GM12891 (cell line): ENCODE data around the gene USP37. TPM values are rescaled to one million over a fixed set of nuclear protein-coding genes. Genes with fewer than 3 reads are reported as not detected.
A peak's percentile ranks its signal among the peaks of the same experiment; 100 is the strongest.

Experiments used
- DNase-seq: peaks from one replicate; pipeline ENCODE4 v3.0.0; 2011; ENCODE audit warnings: low spot score; ENCODE audit not compliant: insufficient read length
- FAIRE-seq: peaks from 2 replicates; lab custom pipeline; 2011; peaks lifted over from hg19 to GRCh38; lab: Jason Lieb, UNC
- PAX5 ChIP-seq: IDR thresholded peaks from 2 replicates; pipeline ENCODE4 v1.6.1; 2011; ENCODE audit warnings: low read length, moderate library complexity, mild to moderate bottlenecking; ENCODE audit not compliant: insufficient read depth, severe bottlenecking
- POLR2A ChIP-seq: IDR thresholded peaks from 2 replicates; pipeline ENCODE4 v1.6.1; 2011; ENCODE audit warnings: low read depth, low read length, control low read depth
- POLR2AphosphoS5 ChIP-seq: IDR thresholded peaks from 2 replicates; pipeline ENCODE4 v1.6.1; 2011; ENCODE audit warnings: low read depth, low read length, control low read depth
- POU2F2 ChIP-seq: IDR thresholded peaks from 2 replicates; pipeline ENCODE4 v1.6.1; 2011; ENCODE audit warnings: low read depth, mild to moderate bottlenecking, control low read depth, low read length, moderate library complexity
- SPI1 ChIP-seq: IDR thresholded peaks from 2 replicates; pipeline ENCODE4 v1.6.1; 2011; ENCODE audit warnings: low read depth, low read length, control low read depth
- TAF1 ChIP-seq: IDR thresholded peaks from 2 replicates; pipeline ENCODE4 v1.6.1; 2011; ENCODE audit warnings: low read depth, low read length, control low read depth
- polyA plus RNA-seq: library from polyadenylated mRNA; unstranded; fragments of >200 nt; gene quantifications from one replicate; pipeline ENCODE4 v1.2.1, GENCODE V29; 2012; ENCODE audit warnings: low read depth, missing spikeins, inconsistent platforms; ENCODE audit not compliant: missing spikeins

USP37 gene, protein sequence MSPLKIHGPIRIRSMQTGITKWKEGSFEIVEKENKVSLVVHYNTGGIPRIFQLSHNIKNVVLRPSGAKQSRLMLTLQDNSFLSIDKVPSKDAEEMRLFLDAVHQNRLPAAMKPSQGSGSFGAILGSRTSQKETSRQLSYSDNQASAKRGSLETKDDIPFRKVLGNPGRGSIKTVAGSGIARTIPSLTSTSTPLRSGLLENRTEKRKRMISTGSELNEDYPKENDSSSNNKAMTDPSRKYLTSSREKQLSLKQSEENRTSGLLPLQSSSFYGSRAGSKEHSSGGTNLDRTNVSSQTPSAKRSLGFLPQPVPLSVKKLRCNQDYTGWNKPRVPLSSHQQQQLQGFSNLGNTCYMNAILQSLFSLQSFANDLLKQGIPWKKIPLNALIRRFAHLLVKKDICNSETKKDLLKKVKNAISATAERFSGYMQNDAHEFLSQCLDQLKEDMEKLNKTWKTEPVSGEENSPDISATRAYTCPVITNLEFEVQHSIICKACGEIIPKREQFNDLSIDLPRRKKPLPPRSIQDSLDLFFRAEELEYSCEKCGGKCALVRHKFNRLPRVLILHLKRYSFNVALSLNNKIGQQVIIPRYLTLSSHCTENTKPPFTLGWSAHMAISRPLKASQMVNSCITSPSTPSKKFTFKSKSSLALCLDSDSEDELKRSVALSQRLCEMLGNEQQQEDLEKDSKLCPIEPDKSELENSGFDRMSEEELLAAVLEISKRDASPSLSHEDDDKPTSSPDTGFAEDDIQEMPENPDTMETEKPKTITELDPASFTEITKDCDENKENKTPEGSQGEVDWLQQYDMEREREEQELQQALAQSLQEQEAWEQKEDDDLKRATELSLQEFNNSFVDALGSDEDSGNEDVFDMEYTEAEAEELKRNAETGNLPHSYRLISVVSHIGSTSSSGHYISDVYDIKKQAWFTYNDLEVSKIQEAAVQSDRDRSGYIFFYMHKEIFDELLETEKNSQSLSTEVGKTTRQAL
- polyA plus RNA-seq = 3.8 TPM

DNA sequence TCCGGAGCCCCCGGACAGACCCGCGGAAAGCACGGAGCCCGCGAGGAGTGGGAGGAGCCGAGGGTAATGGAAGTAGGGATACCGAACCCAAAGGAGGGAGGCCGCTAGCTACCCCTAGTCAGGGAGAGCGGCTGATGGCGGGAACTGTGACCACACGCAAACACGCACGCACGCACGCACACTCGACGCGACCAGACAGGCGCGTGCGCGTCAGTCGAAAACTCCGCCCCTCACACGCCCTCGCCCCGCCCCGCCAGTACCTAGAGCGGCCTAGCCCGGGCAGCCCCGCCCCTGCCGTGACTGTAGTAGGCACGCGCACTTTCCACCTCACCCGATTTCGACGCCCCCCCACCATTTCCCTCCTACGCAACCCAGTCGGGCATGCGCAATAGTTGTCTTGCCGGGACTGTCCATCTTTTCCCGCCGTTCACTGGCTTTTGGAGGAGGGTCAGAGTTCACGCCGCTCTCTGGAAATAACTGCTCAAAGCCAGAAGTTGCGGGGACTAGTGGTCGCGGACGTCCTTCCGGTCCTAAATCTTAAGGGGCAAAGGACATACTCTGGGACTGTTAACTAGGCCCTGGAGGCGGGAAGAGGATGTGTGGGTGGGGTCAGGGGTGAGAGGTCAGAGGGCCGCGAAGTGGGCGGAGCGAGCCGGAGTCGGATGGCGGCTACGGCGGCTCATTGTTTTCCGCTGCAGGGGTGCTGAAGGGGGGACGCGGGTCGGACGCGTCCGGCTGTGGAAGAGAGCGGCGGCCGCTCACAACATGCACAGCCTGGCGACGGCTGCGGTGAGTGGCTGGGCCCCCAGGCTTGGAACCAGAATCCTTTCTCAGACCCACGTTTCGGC is at the start of gene USP37, which contains the start of gene CNOT9:
Gene USP37 (minus strand): TSS at position 162 of the 848 bp plus-strand sequence. CDS start 9,698 bp downstream, outside the sequence.
Gene CNOT9 (plus strand): TSS at position 650 of the 848 bp plus-strand sequence. CDS start 116 bp downstream, at position 766.
- TF ChIP-seq POLR2A (peak; percentile 82), POU2F2 (no peak; the same call in 1 of the 2 replicates), PAX5 (no peak), POLR2AphosphoS5 (peak; percentile 82), TAF1 (peak; percentile 81)
- FAIRE-seq (peak; percentile 99), DNase-seq (peak; percentile 84)

DNA sequence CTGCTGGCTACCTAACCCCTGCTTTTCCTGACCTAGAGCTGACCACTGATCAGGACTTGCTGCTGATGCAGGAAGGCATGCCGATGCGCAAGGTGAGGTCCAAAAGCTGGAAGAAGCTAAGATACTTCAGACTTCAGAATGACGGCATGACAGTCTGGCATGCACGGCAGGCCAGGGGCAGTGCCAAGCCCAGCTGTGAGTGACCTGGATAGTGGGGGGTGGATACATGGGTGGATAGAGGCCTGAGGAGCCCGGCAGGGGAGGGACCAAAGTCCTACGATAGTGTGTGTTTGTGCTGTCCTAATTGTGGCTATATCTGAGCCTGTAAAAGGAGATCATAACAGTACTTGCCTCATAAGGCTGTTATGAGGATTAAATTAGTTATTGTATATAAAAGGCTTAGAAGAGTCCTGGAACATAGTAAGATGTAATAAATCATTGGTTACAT is 47.7 kb upstream of the USP37 start:
- TF ChIP-seq POLR2AphosphoS5 = no peak
- TF ChIP-seq SPI1 = no peak
- TF ChIP-seq PAX5 = no peak
- TF ChIP-seq POU2F2 = no peak
- TF ChIP-seq TAF1 = no peak
- no peak for FAIRE-seq
- no peak for DNase-seq

DNA sequence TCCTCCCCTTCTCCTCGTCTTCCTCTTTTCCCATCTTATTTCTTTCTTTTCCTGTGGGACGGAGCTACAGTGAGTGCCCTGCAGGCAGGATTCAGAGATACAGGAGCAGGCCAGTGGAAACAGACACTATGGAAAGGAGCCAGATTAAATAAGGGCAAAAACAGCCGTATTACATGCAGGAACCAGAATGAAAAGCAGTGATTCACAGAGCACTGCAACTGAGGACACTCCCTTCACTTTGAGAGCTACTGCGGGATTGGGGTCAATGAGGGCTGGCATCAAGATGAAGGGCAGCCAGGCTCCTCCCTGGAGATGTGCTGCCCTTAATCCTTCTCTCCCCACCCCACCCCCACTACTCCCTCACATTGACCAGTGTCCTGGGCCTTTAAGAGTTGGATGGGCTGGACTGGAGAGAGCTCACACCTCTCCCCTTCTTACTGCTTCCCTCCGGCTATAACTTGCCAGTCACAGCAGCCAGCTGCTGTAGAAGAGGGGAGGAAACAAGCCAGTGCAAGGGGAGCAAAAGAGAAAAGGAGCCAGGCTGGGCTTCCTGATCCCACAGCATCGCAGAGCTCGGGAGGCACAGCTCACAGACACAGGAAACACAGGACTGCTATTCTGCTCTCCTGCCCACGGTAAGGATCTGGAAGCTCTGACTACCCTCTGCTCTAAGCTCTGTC is 39.4 kb upstream of the USP37 start, which contains the start of gene PLCD4:
Gene PLCD4 (plus strand): TSS at position 464 of the 680 bp plus-strand sequence. CDS start 7,841 bp downstream, outside the sequence.
- TF ChIP-seq POU2F2 (no peak), SPI1 (no peak), POLR2AphosphoS5 (no peak), PAX5 (no peak), TAF1 (no peak), POLR2A (no peak)
- DNase-seq = no peak
- no peak for FAIRE-seq

DNA sequence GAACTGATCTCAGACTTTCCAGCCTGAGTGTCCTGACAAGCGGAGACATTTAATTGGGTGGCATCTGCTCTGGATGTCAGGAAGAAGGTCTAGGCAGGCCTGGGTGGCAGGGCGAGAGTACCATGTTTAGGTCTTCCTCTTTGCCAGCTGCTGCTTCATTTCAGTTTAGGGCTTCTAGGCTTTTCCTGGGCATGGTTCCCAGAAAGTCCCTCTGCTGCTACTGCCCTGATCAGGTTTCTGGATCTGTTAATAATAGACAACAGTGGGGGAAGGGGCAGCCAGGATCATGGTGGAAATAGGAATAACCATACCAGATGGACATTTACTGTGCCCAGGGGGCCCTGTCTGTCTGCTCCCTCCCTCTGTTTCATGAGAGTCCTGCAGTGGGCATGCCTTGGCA is 37.3 kb upstream of the USP37 start:
- FAIRE-seq (no peak), DNase-seq (no peak)
- no peak for TF ChIP-seq PAX5
- TF ChIP-seq POLR2A = no peak
- TF ChIP-seq POLR2AphosphoS5 = no peak
- TF ChIP-seq TAF1 = no peak
- no peak for TF ChIP-seq POU2F2
- no peak for TF ChIP-seq SPI1

DNA sequence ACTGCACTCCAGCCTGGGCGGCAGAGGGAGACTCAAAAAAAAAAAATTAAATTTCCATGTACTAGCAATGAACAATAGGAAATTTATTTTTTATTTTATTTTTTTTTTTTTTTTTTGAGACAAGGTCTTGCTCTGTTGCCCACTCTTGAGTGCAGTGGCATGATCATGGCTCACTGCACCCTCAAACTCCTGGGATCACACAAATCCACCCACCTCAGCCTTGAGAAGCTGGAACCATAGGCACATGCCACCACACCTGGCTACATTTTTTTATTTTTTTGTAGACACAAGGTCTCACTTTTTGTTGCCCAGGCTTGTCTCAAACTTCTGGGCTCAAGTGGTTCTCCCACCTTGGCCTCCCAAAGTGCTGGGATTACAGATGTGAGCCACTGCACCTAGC is 17.4 kb upstream of the USP37 start:
- DNase-seq (no peak), FAIRE-seq (no peak)
- TF ChIP-seq TAF1 = no peak
- TF ChIP-seq PAX5 = no peak
- TF ChIP-seq POLR2AphosphoS5 = no peak
- TF ChIP-seq POLR2A = no peak
- TF ChIP-seq POU2F2 = no peak
- no peak for TF ChIP-seq SPI1

DNA sequence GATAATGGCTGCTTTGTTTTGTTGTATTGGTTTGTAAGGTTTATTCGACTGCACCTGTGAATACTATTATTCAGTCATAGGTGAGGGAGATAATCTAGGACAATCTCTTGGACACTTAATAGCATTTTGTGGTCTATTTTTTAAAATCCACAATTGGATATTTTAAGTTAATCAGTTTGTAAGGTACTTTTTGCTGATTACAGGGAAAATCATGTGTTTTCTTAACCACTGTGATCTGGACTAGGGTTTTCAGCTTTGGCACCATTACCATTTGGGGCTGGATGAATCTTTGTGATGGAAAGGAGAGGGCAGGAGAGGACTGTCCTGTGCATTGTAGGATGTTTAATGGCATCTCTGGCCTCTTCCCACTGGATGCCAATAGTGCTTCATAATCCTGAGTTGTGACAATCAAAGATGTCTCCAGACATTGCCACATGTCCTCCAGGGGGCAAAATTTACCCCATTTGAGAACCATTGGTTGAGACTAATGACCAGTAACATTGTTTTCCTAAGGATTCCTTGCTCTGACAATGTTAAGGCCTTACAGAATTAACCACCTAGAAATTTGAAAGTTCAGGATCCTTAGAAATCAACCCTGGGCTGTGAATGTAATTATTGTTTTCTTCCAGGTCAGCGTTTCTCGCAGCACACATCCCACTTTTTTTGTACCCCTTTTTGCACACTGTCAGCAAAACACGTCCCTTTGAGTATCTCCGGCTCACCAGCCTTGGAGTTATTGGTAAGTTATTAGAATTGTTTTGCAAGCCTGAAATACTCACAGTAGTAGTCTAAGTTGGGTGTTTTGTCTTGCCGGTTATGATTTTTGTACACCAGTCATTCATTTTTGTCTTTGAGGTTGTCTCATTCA is 16.1 kb upstream of the USP37 start:
- TF ChIP-seq SPI1 = no peak
- TF ChIP-seq PAX5 = no peak
- TF ChIP-seq TAF1 = no peak
- TF ChIP-seq POLR2A = no peak
- TF ChIP-seq POU2F2 = no peak
- TF ChIP-seq POLR2AphosphoS5 = no peak
- FAIRE-seq (no peak), DNase-seq (no peak)

DNA sequence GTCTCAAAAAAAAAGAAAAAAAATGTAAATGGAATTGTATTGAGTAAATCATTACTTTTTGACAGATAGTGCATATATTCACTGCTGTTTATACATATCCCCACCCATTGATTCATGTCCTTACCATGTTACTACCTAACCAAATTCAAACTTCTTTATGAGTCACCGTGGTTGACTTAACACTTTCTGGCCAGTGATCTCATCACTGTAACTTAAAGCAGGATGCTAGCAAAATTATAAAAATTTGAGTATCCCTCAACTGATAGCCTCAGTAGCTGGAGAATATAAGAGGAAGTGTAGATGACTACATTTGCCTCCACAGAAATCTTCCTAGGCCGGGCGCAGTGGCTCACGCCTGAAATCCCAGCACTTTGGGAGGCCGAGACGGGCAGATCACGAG is 13.9 kb upstream of the USP37 start:
- FAIRE-seq (no peak), DNase-seq (no peak)

More for the DNA sequence above, 13.9 kb upstream of the USP37 start:
- no peak for TF ChIP-seq PAX5
- TF ChIP-seq TAF1 = no peak
- peak; percentile 56 for TF ChIP-seq SPI1
- no peak for TF ChIP-seq POU2F2
- no peak for TF ChIP-seq POLR2A
